Gastroesophageal sphincter (tissue), 3 donors: ENCODE data around the gene RAB6B.

ENCODE experiments used
- CTCF ChIP-seq, 4 experiments: fragments of 200-600 bp in 2 of 4; fragments of 450-650 bp in 2 of 4; sonication (generic) in 1 of 4; IDR thresholded peaks; one replicate each; pipeline ENCODE4 v1.5.1; 2017 to 2019; ENCODE audit warnings: antibody characterized with exemption in 4 of 4, mild to moderate bottlenecking in 2 of 4, moderate library complexity in 2 of 4
- EP300 ChIP-seq: sonication (generic); formaldehyde crosslinking; IDR thresholded peaks from one replicate; pipeline ENCODE4 v1.6.1; 2017; ENCODE audit warnings: antibody characterized with exemption, mild to moderate bottlenecking
- POLR2A ChIP-seq, 2 donors: fragments of 450-650 bp; IDR thresholded peaks; one replicate each; pipeline ENCODE4 v1.6.1; 2017; ENCODE audit warnings: antibody characterized with exemption in 2 of 2, mild to moderate bottlenecking in 2 of 2, moderate library complexity in 1 of 2
- POLR2AphosphoS5 ChIP-seq: sonication (generic); formaldehyde crosslinking; IDR thresholded peaks from one replicate; pipeline ENCODE4 v1.6.1; 2017; ENCODE audit warnings: antibody characterized with exemption

GRCh38 chr3:133835418-133835743, 60.3 kb downstream of the RAB6B start:
- TF ChIP-seq CTCF (IDR thresholded peaks at IDR 0.05) (no peak), POLR2A (IDR thresholded peaks at IDR 0.05) (no peak), EP300 (no peak), POLR2AphosphoS5 (no peak)
